Activated CD4-positive, alpha-beta T cell treated with anti-CD3 and anti-CD28 coated beads, Interleukin-2, amount 10 ng/mL, durations not matched to agents 7 days and 5 days (primary cell): ENCODE results near the gene REEP5. TPM values are rescaled to one million over a fixed set of nuclear protein-coding genes. Genes with fewer than 3 reads are reported as not detected.
"Not testable (repeated sequence)": the region's sequence is repeated elsewhere in the genome, so short reads cannot be mapped to it uniquely, and the experiment has no call there.

ENCODE experiments used
- CTCF ChIA-PET: fragments of 350-600 bp; sonication (Branson Sonifier 250); formaldehyde crosslinking; loops from one replicate; lab custom pipeline; 2021; ENCODE audit warnings: antibody characterized with exemption; lab: Charles Lee
- POLR2A ChIA-PET: fragments of 350-600 bp; sonication (Branson Sonifier 250); formaldehyde crosslinking; loops from one replicate; lab custom pipeline; 2021; ENCODE audit warnings: antibody characterized with exemption; lab: Charles Lee
- DNase-seq: peaks from one replicate; pipeline ENCODE4 v3.0.0-alpha.2; 2020
- H3K27ac Mint-ChIP-seq: one replicate; pipeline ENCODE4 v1.8.0; 2021; ENCODE audit warnings: mild to moderate bottlenecking, moderate library complexity, mixed read lengths
- H3K27me3 Mint-ChIP-seq: one replicate; pipeline ENCODE4 v1.8.0; 2021; ENCODE audit warnings: mixed read lengths
- H3K36me3 Mint-ChIP-seq: one replicate; pipeline ENCODE4 v1.8.0; 2021; ENCODE audit warnings: low read depth, mixed read lengths
- H3K4me1 Mint-ChIP-seq: one replicate; pipeline ENCODE4 v1.8.0; 2021; ENCODE audit warnings: mixed read lengths
- H3K4me3 Mint-ChIP-seq: one replicate; pipeline ENCODE4 v1.8.0; 2021; ENCODE audit warnings: mild to moderate bottlenecking, moderate library complexity, mixed read lengths
- H3K9me3 Mint-ChIP-seq: one replicate; pipeline ENCODE4 v1.8.0; 2021; ENCODE audit warnings: mixed read lengths
- total RNA-seq, 2 experiments: library from RNA; stranded (reverse); gene quantifications; one replicate each; pipeline ENCODE4 v1.2.3, GENCODE V29; 2021

The REEP5 gene
- 10 to 100 TPM; 75.1 to 80.3 TPM for total RNA-seq

- CTCF ChIA-PET: interaction anchor here (0.6 to 2.6 kb wide), 19 partner anchors 8 to 1165 kb away, joined by 3 to 14 read pairs (median 3); partner anchors contain the start of gene SRP19
- H3K4me1 Mint-ChIP-seq: peaks cover 71% of the 10 kb centered on the region
- POLR2A ChIA-PET: interaction anchor here (0.6 to 1.3 kb wide), 2 partner anchors 53 to 54 kb away, joined by 3 to 4 read pairs; partner anchors contain the start of gene DCP2
- peak; percentile 85 for DNase-seq
- no peaks in the 10 kb centered on the region for H3K9me3 Mint-ChIP-seq
- H3K4me3 Mint-ChIP-seq: peak within 1 kb of the TSS; percentile 91
- H3K27me3 Mint-ChIP-seq: no peaks in the 10 kb centered on the region
- H3K27ac Mint-ChIP-seq: peak within 1 kb of the TSS; percentile 98
- peaks cover 37% of the 10 kb centered on the region for H3K36me3 Mint-ChIP-seq
Measured at GRCh38 chr5:112921833-112922817, at the start of gene REEP5. TSS of gene REEP5 (minus strand) at chr5:112922227. CDS start at chr5:112922190, 37 bp downstream.

- Mint-ChIP-seq H3K4me1 (peaks cover 22% of the 10 kb centered on the region), H3K4me3 (no peak overlapping the region), H3K27me3 (no peaks in the 10 kb centered on the region), H3K36me3 (peaks cover 3% of the 10 kb centered on the region), H3K9me3 (no peaks in the 10 kb centered on the region), H3K27ac (no peak overlapping the region)
- ChIA-PET CTCF (interaction anchor here (1.1 to 1.7 kb wide), 2 partner anchors 11 to 13 kb away, joined by 3 to 4 read pairs; no protein-coding TSS in a partner anchor), POLR2A (no interaction called here)
- no peak for DNase-seq
Measured at GRCh38 chr5:112971276-112971675, 49.2 kb upstream of the REEP5 start.

GRCh38 chr5:112968411-112969106 is 46.5 kb upstream of the REEP5 start:
- ChIA-PET CTCF (interaction anchor here (1.2 to 6.0 kb wide), 6 partner anchors 6 to 411 kb away, joined by 3 to 38 read pairs (median 4); partner anchors contain the start of genes DCP2 and SRP19), POLR2A (no interaction called here)
- H3K9me3 Mint-ChIP-seq: no peaks in the 10 kb centered on the region
- no peak for DNase-seq
- H3K4me3 Mint-ChIP-seq: no peak overlapping the region
- H3K27me3 Mint-ChIP-seq: no peaks in the 10 kb centered on the region
- H3K4me1 Mint-ChIP-seq: peaks cover 21% of the 10 kb centered on the region
- H3K36me3 Mint-ChIP-seq: no peaks in the 10 kb centered on the region
- no peak overlapping the region for H3K27ac Mint-ChIP-seq

- Mint-ChIP-seq H3K27ac (no peak overlapping the region), H3K27me3 (no peaks in the 10 kb centered on the region), H3K4me1 (peaks cover 29% of the 10 kb centered on the region), H3K9me3 (no peaks in the 10 kb centered on the region), H3K4me3 (no peak overlapping the region), H3K36me3 (no peaks in the 10 kb centered on the region)
- CTCF ChIA-PET: interaction anchor here (0.6 to 6.0 kb wide), 10 partner anchors 7 to 412 kb away, joined by 3 to 38 read pairs (median 4); partner anchors contain the start of genes DCP2 and SRP19
- DNase-seq: no peak
- POLR2A ChIA-PET: interaction anchor here (1.1 kb wide), 1 partner anchor 9 kb away, joined by 5 read pairs; the partner anchor contains the start of gene DCP2
Measured at GRCh38 chr5:112967520-112968083, 45.6 kb upstream of the REEP5 start.

GRCh38 chr5:112965733-112966306 is 43.8 kb upstream of the REEP5 start:
- CTCF ChIA-PET: interaction anchor here (0.9 to 6.0 kb wide), 2 partner anchors 9 to 44 kb away, joined by 3 to 38 read pairs; partner anchors contain the start of genes DCP2 and REEP5
- Mint-ChIP-seq H3K27ac (no peak overlapping the region), H3K9me3 (no peaks in the 10 kb centered on the region), H3K4me1 (peaks cover 32% of the 10 kb centered on the region), H3K27me3 (no peaks in the 10 kb centered on the region), H3K36me3 (no peaks in the 10 kb centered on the region), H3K4me3 (no peak overlapping the region)
- no peak for DNase-seq
- POLR2A ChIA-PET: no interaction called here

- H3K27me3 Mint-ChIP-seq, H3K4me3 Mint-ChIP-seq, H3K36me3 Mint-ChIP-seq, H3K9me3 Mint-ChIP-seq, DNase-seq, POLR2A ChIA-PET: not testable (repeated sequence)
- H3K27ac Mint-ChIP-seq: peak overlapping the region; percentile 76
- H3K4me1 Mint-ChIP-seq: peaks cover 51% of the 10 kb centered on the region
- CTCF ChIA-PET: interaction anchor here (0.6 to 6.0 kb wide), 5 partner anchors 12 to 257 kb away, joined by 3 to 38 read pairs (median 3); partner anchors contain the start of genes DCP2 and REEP5
Measured at GRCh38 chr5:112963374-112963733, 41.3 kb upstream of the REEP5 start.

- no peaks in the 10 kb centered on the region for H3K27me3 Mint-ChIP-seq
- CTCF ChIA-PET: interaction anchor here (0.5 to 1.7 kb wide), 5 partner anchors 11 to 90 kb away, joined by 3 to 5 read pairs (median 3); no protein-coding TSS in a partner anchor
- no peak overlapping the region for H3K27ac Mint-ChIP-seq
- POLR2A ChIA-PET: no interaction called here
- no peak for DNase-seq
- peaks cover 48% of the 10 kb centered on the region for H3K4me1 Mint-ChIP-seq
- no peaks in the 10 kb centered on the region for H3K36me3 Mint-ChIP-seq
- no peaks in the 10 kb centered on the region for H3K9me3 Mint-ChIP-seq
- H3K4me3 Mint-ChIP-seq: no peak overlapping the region
Measured at GRCh38 chr5:112960863-112961504, 39.0 kb upstream of the REEP5 start.

GRCh38 chr5:112960315-112960714 is 38.3 kb upstream of the REEP5 start:
- no peak overlapping the region for H3K27ac Mint-ChIP-seq
- ChIA-PET CTCF (interaction anchor here (0.6 to 1.4 kb wide), 4 partner anchors 11 to 37 kb away, joined by 3 to 5 read pairs (median 4); no protein-coding TSS in a partner anchor), POLR2A (no interaction called here)
- H3K4me3 Mint-ChIP-seq: no peak overlapping the region
- H3K9me3 Mint-ChIP-seq: no peaks in the 10 kb centered on the region
- H3K4me1 Mint-ChIP-seq: peaks cover 46% of the 10 kb centered on the region
- H3K36me3 Mint-ChIP-seq: no peaks in the 10 kb centered on the region
- DNase-seq: no peak
- no peaks in the 10 kb centered on the region for H3K27me3 Mint-ChIP-seq

GRCh38 chr5:112959872-112960271 is 37.8 kb upstream of the REEP5 start:
- DNase-seq, H3K4me3 Mint-ChIP-seq, H3K27me3 Mint-ChIP-seq, H3K27ac Mint-ChIP-seq, H3K9me3 Mint-ChIP-seq, H3K36me3 Mint-ChIP-seq, POLR2A ChIA-PET: not testable (repeated sequence)
- CTCF ChIA-PET: interaction anchor here (0.6 to 1.2 kb wide), 3 partner anchors 12 to 21 kb away, joined by 3 to 4 read pairs (median 3); partner anchors contain the start of gene DCP2
- peaks cover 44% of the 10 kb centered on the region for H3K4me1 Mint-ChIP-seq

- ChIA-PET CTCF (interaction anchor here (1.2 to 1.9 kb wide), 2 partner anchors 17 to 18 kb away, joined by 3 to 6 read pairs; partner anchors contain the start of gene DCP2), POLR2A (no interaction called here)
- H3K4me1 Mint-ChIP-seq: peaks cover 36% of the 10 kb centered on the region
Measured at GRCh38 chr5:112958093-112959088, 36.4 kb upstream of the REEP5 start.

More at GRCh38 chr5:112958093-112959088, 36.4 kb upstream of the REEP5 start:
- DNase-seq: no peak
- Mint-ChIP-seq H3K27me3 (no peaks in the 10 kb centered on the region), H3K27ac (no peak overlapping the region), H3K9me3 (peaks cover 2% of the 10 kb centered on the region), H3K4me3 (no peak overlapping the region), H3K36me3 (peaks cover 1% of the 10 kb centered on the region)
